ENCODE results near the gene EIF4G3.
"Not testable (repeated sequence)": the region's sequence is repeated elsewhere in the genome, so short reads cannot be mapped to it uniquely, and the experiment has no call there.

The EIF4G3 gene

DNA sequence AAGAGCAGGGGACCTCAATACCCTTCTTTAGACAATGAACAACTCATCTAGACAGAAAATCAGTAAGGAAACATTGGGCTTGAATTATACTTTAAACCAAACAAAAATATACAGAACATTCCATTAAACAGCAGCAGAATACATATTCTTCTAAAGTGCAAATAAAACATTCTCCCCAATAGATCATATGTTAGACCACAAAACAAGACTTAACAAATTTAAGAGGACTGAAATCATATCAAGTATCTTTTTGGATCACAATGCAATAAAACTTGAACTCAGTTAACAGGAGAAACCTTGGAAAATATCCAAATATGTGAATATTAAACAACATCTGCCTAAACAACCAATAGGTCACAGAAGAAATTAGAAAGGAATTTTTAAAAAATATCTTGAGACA is 341.9 kb downstream of the EIF4G3 start:
- no peak for TF ChIP-seq ZNF274 (IDR thresholded peaks at IDR 0.05; ENCODE audit: low read depth, low read length)
- no peak overlapping the region for H3K4me3 ChIP-seq (ENCODE audit: low read length)

DNA sequence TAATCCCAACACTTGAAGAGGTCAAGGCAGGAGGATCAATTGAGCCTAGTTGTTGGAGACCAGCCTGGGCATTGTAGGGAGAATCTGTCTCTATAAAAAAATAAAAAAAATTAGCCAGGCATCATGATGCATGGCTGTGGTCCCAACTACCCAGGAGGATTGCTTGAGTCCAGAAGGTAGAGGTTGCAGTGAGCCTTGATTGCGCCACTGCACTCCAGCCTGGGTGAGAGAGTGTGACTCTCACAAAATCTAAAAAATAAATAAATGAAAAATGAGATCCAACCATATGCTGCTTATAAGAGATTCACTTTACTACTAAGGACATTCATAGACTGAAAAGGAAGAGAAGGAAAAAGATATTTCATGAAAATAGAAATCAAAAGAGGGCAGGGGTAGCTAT is 342.5 kb downstream of the EIF4G3 start:
- H3K4me3 ChIP-seq (ENCODE audit: low read length), result no peak overlapping the region
- TF ChIP-seq ZNF274 (IDR thresholded peaks at IDR 0.05; ENCODE audit: low read depth, low read length), result no peak

DNA sequence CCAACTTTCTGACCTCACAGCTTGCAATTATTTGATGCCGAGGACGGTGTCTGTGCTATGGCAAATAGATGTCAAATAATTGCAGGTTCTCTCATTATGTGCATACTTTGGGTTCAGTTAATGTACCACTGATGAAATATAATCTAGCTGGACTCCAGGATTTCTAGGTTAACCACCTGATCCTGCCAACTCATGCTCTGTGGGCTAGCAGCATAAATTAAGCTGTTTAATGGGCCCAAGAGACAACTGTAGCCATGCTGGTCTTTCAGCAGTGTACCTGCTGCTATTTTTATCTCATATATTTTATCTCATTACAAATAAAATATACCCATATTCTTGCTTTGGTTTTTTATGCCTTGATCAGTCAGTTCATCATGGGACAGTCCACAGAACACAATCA is 346.3 kb downstream of the EIF4G3 start:
- H3K4me3 ChIP-seq (ENCODE audit: low read length), result no peak overlapping the region
- TF ChIP-seq ZNF274 (IDR thresholded peaks at IDR 0.05; ENCODE audit: low read depth, low read length), result no peak

DNA sequence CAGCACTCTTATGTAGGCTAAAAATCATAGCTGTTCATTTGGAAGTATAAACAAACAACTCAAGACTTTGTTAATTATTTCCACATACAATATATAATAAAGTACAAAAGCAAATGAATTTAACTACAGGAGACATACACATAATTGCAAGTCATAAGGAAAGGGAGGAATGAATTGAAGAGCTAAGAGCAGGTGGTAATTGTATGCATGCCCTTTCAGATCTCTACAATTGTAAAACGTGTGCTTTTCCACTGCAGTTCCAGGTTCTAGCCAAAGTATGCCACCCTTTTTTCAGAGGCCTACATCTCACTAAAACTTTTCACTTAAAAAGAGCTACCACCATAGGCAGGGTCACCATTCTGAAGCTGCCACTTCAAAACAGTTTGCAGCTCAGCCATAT is 346.8 kb downstream of the EIF4G3 start:
- TF ChIP-seq ZNF274 (IDR thresholded peaks at IDR 0.05; ENCODE audit: low read depth, low read length), result no peak
- no peak overlapping the region for H3K4me3 ChIP-seq (ENCODE audit: low read length)

DNA sequence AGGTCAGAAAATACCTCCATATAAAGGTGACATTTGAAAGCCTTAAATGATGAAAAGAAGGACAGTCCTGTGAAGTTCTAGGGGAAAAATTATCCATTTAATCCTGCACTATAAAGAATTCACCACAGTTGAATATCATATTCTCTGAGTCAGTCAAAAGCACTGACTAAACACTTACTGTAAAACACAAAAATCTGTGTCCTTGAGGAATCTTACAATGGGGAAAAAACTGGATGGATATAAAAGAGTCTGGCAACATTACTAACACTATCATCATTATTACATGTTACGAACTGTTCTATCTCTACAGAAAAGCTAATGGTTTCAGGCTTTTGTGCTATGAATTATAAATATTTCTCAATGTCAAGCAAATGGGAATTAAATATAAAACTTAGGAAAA is 347.2 kb downstream of the EIF4G3 start:
- no peak overlapping the region for H3K4me3 ChIP-seq (ENCODE audit: low read length)
- TF ChIP-seq ZNF274 (IDR thresholded peaks at IDR 0.05; ENCODE audit: low read depth, low read length), result no peak

DNA sequence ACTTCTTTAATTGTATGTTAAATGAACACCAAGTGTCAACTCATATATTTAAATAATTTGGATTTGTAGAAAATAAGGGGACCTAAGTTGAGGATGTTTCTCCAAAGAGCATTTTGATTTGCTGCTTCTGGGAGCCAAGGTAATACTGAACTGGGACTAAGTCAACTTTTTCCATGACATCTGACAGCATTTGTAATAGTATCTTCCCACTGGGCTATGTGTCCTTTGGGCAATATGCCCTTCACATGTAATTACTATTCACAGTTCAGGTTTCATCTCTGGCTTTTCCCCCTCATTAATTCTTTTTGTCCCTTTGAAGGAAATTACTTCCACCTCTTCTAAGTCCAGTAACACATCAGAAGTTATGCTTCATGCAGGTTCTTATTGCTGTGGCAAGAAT is 352.9 kb downstream of the EIF4G3 start:
- no peak overlapping the region for H3K4me3 ChIP-seq (ENCODE audit: low read length)
- no peak for TF ChIP-seq ZNF274 (IDR thresholded peaks at IDR 0.05; ENCODE audit: low read depth, low read length)

DNA sequence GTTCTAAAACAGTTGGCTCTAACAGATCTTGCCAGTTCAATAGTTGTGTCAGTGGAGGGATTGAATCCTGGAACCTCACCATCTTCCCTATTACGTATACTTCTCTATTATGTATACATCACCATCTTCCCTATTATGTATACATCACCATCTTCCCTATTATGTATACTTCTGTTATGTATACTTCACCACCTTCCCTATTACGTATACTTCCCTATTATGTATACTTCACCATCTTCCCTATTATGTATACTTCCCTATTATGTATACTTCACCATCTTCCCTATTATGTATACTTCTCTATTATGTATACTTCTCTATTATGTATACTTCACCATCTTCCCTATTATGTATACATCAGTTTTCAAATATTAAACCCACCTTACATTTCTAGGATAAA is 355.2 kb downstream of the EIF4G3 start:
- H3K4me3 ChIP-seq (ENCODE audit: low read length), result no peak overlapping the region
- no peak for TF ChIP-seq ZNF274 (IDR thresholded peaks at IDR 0.05; ENCODE audit: low read depth, low read length)

DNA sequence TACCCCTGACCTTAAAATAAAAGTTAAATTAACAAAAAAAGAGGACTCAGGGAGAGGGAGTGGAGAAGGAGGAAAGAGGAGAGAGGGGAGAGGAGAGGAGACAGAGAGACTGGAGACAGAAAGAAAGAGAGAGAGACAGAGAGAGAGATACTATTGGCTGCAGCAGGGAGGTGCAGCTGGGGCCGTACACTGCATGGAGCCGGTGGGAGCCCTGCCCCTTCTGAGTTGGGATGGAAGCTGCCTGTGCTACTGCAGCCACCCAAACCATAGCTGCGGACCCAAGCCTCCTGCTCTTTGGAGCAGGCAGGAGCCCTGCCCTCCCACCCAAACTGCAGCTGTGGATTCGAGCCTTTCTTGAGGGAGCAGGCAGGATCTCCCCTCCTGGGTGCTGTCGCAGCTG is 356.9 kb downstream of the EIF4G3 start:
- no peak for TF ChIP-seq ZNF274 (IDR thresholded peaks at IDR 0.05; ENCODE audit: low read depth, low read length)
- no peak overlapping the region for H3K4me3 ChIP-seq (ENCODE audit: low read length)

DNA sequence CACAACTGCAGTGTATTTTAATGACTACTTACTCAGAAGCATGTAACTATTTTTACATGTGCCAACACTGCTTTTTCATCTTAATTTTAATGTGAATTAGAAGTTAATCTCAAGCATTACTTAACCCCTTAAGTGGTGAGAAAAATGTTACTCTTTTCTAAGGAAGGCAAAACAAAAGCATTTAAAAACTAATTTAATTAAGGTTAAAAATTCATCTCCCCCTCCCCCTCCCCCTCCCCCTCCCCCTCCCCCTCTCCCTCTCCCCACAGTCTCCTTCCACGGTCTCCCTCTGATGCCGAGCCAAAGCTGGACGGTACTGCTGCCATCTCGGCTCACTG is 362.2 kb downstream of the EIF4G3 start:
- no peak overlapping the region for H3K4me3 ChIP-seq (ENCODE audit: low read length)
- no peak for TF ChIP-seq ZNF274 (IDR thresholded peaks at IDR 0.05; ENCODE audit: low read depth, low read length)

DNA sequence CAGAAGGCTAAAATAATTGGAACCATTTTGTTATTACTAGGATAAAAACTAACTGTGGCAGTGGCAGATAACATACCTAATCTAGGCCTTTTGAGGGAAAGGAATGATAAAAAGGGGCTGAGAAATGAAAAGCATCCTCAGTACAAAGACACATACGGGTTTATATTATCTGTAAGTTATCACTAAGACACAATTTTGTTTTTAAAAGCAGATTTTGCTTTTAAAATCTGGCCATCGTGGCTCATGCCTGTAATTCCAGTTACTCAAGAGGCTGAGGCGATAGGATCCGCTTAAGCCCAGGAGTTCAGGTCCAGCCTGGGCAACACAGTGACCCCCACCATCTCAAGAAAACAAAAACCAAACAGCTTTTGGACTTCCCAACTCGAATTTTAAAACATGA is 364.8 kb downstream of the EIF4G3 start:
- H3K4me3 ChIP-seq (ENCODE audit: low read length), result no peak overlapping the region
- TF ChIP-seq ZNF274 (IDR thresholded peaks at IDR 0.05; ENCODE audit: low read depth, low read length), result no peak

DNA sequence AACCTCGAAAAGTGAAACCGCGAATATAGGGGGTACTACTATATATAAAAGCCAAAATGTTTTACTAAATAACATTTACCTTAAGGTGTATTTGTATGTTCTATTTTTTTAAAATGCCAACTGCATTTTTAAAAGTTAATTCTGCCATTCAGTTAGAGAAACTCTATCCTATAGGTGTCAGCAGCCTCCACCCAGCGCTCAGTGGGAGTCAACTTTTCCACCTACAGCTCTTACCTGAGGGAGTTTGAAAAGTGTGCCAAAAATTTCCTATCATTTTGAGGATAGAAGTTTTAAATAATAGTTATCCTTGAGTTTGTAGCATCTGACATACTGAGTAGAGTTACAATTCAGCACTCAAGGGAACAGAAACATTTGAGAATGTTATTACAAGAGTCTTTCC is 383.5 kb downstream of the EIF4G3 start:
- no peak for TF ChIP-seq ZNF274 (IDR thresholded peaks at IDR 0.05; ENCODE audit: low read depth, low read length)

DNA sequence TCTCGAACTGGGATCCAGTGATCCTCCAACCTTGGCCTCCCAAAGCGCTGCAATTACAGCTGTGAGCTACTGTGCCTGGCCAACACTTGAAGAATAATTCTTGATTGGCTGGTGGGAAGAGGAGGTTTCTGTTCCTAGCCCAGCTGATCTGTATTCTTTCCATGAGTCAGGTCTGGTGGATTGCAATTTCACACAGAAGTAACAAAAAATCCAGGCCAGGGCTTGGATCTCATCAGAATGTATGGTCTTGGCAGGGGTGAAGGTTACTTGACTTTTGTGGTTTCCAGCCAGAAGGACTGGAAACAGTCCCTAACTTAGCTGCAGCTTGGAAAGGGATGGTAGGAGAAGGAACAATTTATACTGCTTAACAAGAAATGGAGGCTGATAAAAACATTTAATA is 384.5 kb downstream of the EIF4G3 start:
- TF ChIP-seq ZNF274 (IDR thresholded peaks at IDR 0.05; ENCODE audit: low read depth, low read length), result no peak
- no peak overlapping the region for H3K4me3 ChIP-seq (ENCODE audit: low read length)

More for the DNA sequence above, 383.5 kb downstream of the EIF4G3 start:
- no peak overlapping the region for H3K4me3 ChIP-seq (ENCODE audit: low read length)

DNA sequence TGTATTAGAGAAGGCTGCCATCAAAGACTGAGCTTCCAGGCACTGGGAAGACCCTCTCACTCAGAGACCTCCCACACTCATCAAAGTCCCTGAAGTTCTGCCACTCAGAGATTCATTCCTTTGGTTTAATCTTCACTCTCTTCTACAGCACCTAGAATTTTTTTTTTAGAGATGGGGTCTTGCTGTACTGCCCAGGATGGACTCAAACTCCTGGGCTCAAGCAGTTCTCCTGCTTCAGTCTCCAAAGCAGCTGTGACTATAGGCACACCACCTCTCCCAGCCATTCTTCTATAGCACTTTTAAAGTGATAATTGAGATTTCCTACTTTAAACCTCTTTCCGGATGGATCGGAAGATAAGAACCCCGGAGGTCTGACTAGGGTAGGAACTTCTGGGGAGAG is 385.9 kb downstream of the EIF4G3 start:
- no peak for TF ChIP-seq ZNF274 (IDR thresholded peaks at IDR 0.05; ENCODE audit: low read depth, low read length)

DNA sequence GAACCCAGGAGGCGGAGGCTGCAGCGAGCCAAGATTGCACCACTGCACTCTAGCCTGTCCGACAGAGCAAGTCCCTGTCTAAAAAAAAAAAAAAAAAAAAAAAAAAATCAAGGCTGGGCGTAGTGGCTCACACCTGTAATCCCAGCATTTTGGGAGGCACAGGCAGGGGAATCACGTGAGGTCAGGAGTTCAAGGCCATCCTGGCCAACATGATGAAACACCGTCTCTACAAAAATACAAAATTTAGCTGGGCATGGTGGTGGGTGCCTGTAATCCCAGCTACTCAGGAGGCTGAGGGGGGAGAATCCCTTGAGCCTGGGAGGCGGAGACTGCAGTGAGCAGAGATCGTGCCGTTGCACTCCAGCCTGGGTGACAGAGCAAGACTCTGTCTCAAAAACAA is 387.1 kb downstream of the EIF4G3 start:
- not testable (repeated sequence) for H3K4me3 ChIP-seq (ENCODE audit: low read length)

More for the DNA sequence above, 385.9 kb downstream of the EIF4G3 start:
- H3K4me3 ChIP-seq (ENCODE audit: low read length), result no peak overlapping the region

DNA sequence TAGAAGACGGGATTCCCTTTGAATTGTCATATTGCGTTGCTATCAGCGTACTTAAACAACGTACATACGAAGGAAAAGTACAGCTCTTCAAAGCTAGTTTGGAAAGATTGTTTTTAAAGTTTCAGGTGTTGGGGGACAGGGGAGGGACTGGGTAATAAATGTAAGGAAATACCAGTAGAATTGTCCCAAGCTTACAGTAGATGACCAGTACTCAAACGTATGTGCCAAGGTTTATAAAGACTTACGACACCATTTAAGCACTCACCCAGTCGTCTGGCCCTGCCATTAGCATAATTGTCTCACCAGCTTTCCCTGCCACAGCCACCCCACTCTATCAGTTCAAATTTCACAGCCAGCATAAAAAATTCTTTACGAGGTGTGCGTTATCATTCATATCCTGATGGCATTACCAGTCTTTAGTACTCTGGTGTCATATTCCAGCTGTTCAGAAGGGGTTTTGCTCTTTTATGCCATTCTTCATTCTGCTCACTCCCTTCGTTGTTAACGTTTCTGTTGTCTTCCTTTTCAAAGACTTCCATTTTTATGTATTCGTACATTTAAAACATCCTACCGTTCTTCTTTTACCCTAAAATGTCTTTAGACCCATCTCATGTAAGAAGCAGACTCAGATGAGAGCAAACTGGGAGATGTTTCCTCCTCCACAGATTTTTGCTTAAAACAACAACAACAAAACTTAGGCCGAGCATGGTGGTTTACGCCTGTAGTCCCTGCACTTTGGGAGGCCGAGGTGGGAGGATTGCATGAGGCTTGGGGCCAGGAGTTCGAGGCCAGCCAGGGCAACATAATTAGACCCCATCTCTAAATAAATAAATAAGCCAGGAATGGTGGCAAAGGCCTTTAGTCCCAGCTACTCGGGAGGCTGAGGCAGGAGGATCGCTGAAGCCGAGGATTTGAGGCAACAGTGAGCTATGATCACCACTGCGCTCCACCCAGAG is 388.6 kb downstream of the EIF4G3 start:
- TF ChIP-seq ZNF274 (IDR thresholded peaks at IDR 0.05; ENCODE audit: low read depth, low read length), result no peak
- peak overlapping the region; percentile 97 for H3K4me3 ChIP-seq (ENCODE audit: low read length)

Measured in GM08714 (cell line).